GM12865 (cell line): ENCODE results near the gene WWC1.

Experiments
- DNase-seq: peaks from one replicate; pipeline ENCODE4 v3.0.0; 2010; ENCODE audit warnings: low read depth
- H3K4me3 ChIP-seq: 2 replicates; pipeline ENCODE4 v1.5.1; 2011; ENCODE audit warnings: mild to moderate bottlenecking, low read depth, low read length, control low read depth
- CTCF ChIP-seq: IDR thresholded peaks from 2 replicates; pipeline ENCODE4 v1.5.1; 2011; ENCODE audit warnings: low read length, control low read depth, low read depth, inconsistent platforms; ENCODE audit not compliant: insufficient read depth; ENCODE audit errors: missing control alignments

The WWC1 gene

GRCh38 chr5:168472329-168472728, 180.9 kb downstream of the WWC1 start:
- no peak for TF ChIP-seq CTCF
- H3K4me3 ChIP-seq = no peak overlapping the region
- DNase-seq = no peak

- no peak overlapping the region for H3K4me3 ChIP-seq
- DNase-seq = no peak
- no peak for TF ChIP-seq CTCF
Observed at GRCh38 chr5:168474319-168474718, 182.9 kb downstream of the WWC1 start.

GRCh38 chr5:168477060-168477459, 185.6 kb downstream of the WWC1 start:
- TF ChIP-seq CTCF = no peak
- no peak for DNase-seq
- no peak overlapping the region for H3K4me3 ChIP-seq

- DNase-seq = no peak
- no peak for TF ChIP-seq CTCF
- H3K4me3 ChIP-seq = no peak overlapping the region
Observed at GRCh38 chr5:168479166-168479565, 187.7 kb downstream of the WWC1 start.

GRCh38 chr5:168480601-168481000, 189.2 kb downstream of the WWC1 start:
- DNase-seq = no peak
- no peak for TF ChIP-seq CTCF

GRCh38 chr5:168481330-168481788, 189.9 kb downstream of the WWC1 start:
- DNase-seq = peak; percentile 90
- no peak overlapping the region; the same call in 1 of the 2 replicates for H3K4me3 ChIP-seq
- no peak for TF ChIP-seq CTCF

More at GRCh38 chr5:168480601-168481000, 189.2 kb downstream of the WWC1 start:
- no peak overlapping the region for H3K4me3 ChIP-seq

GRCh38 chr5:168482361-168482760, 190.9 kb downstream of the WWC1 start:
- no peak for TF ChIP-seq CTCF
- DNase-seq = no peak
- H3K4me3 ChIP-seq = no peak overlapping the region
